Measurements from ENCODE around the gene SPAST. TPM values are rescaled to one million over a fixed set of nuclear protein-coding genes. Genes with fewer than 3 reads are reported as not detected.
"Not testable (repeated sequence)": the region's sequence is repeated elsewhere in the genome, so short reads cannot be mapped to it uniquely, and the experiment has no call there.

Gene SPAST, protein sequence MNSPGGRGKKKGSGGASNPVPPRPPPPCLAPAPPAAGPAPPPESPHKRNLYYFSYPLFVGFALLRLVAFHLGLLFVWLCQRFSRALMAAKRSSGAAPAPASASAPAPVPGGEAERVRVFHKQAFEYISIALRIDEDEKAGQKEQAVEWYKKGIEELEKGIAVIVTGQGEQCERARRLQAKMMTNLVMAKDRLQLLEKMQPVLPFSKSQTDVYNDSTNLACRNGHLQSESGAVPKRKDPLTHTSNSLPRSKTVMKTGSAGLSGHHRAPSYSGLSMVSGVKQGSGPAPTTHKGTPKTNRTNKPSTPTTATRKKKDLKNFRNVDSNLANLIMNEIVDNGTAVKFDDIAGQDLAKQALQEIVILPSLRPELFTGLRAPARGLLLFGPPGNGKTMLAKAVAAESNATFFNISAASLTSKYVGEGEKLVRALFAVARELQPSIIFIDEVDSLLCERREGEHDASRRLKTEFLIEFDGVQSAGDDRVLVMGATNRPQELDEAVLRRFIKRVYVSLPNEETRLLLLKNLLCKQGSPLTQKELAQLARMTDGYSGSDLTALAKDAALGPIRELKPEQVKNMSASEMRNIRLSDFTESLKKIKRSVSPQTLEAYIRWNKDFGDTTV
- total RNA-seq (10 to 100 TPM; 12.4 to 21.3 (median 16.6) TPM), polyA plus RNA-seq (10 to 100 TPM in 1 of 3 donors, 1 to 10 TPM in 2; 5.9 to 24.8 (median 8.4) TPM)
- long read RNA-seq, donor 1, full-length matches to known transcripts = 3 of 4 reads
- long read RNA-seq, donor 1, partial matches to known transcripts = 1 of 4 reads
- long read RNA-seq, donor 1, other reads (novel, unspliced or antisense) = 0 of 4 reads
- long read RNA-seq, donor 2, full-length matches to known transcripts = 6 of 9 reads
- long read RNA-seq, donor 2, partial matches to known transcripts = 1 of 9 reads
- long read RNA-seq, donor 2, other reads (novel, unspliced or antisense) = 2 of 9 reads

DNA sequence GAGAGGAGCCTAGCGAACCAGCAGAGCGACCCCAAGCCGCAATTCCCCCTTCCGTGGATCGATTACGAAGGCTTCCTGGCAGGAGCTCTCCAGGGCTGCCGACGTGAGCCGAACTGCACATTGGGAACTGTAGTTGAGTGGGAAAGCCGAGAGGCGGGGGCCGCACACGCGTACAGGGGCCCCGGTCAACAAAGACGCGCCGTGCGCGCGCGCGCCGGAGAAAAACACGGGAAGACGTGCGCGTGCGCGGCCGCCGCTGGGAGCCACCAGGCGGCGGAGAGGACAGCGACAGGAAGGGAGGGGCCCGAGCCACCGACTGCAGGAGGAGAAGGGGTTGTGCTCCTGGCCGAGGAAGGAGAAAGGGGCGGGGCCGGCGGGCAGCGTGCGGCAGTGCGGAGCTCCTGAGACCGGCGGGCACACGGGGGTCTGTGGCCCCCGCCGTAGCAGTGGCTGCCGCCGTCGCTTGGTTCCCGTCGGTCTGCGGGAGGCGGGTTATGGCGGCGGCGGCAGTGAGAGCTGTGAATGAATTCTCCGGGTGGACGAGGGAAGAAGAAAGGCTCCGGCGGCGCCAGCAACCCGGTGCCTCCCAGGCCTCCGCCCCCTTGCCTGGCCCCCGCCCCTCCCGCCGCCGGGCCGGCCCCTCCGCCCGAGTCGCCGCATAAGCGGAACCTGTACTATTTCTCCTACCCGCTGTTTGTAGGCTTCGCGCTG, at the start of gene SPAST:
Gene SPAST (plus strand): TSS at position 247 of the 711 bp plus-strand sequence. CDS start 276 bp downstream, at position 523.
- ATAC-seq (peak; percentile 96 to 98 (median 96)), DNase-seq (peak; percentile 98 to 99)
- no peaks in the 10 kb centered on the region for H3K9me3 ChIP-seq
- 0% methylated on average over 53 to 79 of the region's 79 CpGs for WGBS, 3 donors
- intact Hi-C loops (cut with DNase I) = loop anchor here (2.0 to 5.0 kb wide), 2 partner anchors 51 to 53 kb away; partner anchors contain the start of gene MEMO1 (in 2 of the 2)
- no peaks in the 10 kb centered on the region for H3K27me3 ChIP-seq (ENCODE audit: insufficient read depth in 3 of 3, low read length in 2 of 3)
- H3K27ac ChIP-seq = peak within 1 kb of the TSS; percentile 88
- TF ChIP-seq, protein P1, sequence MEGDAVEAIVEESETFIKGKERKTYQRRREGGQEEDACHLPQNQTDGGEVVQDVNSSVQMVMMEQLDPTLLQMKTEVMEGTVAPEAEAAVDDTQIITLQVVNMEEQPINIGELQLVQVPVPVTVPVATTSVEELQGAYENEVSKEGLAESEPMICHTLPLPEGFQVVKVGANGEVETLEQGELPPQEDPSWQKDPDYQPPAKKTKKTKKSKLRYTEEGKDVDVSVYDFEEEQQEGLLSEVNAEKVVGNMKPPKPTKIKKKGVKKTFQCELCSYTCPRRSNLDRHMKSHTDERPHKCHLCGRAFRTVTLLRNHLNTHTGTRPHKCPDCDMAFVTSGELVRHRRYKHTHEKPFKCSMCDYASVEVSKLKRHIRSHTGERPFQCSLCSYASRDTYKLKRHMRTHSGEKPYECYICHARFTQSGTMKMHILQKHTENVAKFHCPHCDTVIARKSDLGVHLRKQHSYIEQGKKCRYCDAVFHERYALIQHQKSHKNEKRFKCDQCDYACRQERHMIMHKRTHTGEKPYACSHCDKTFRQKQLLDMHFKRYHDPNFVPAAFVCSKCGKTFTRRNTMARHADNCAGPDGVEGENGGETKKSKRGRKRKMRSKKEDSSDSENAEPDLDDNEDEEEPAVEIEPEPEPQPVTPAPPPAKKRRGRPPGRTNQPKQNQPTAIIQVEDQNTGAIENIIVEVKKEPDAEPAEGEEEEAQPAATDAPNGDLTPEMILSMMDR (IDR thresholded peaks at IDR 0.05) = peak; percentile 59
- peaks cover 19% of the 10 kb centered on the region for H3K4me1 ChIP-seq
- H3K4me3 ChIP-seq = peak within 1 kb of the TSS; percentile 74
- peaks cover 0 to 4% of the 10 kb centered on the region in 2 donors for H3K36me3 ChIP-seq (ENCODE audit: insufficient read depth in 1 of 2, low read depth in 1 of 2)

DNA sequence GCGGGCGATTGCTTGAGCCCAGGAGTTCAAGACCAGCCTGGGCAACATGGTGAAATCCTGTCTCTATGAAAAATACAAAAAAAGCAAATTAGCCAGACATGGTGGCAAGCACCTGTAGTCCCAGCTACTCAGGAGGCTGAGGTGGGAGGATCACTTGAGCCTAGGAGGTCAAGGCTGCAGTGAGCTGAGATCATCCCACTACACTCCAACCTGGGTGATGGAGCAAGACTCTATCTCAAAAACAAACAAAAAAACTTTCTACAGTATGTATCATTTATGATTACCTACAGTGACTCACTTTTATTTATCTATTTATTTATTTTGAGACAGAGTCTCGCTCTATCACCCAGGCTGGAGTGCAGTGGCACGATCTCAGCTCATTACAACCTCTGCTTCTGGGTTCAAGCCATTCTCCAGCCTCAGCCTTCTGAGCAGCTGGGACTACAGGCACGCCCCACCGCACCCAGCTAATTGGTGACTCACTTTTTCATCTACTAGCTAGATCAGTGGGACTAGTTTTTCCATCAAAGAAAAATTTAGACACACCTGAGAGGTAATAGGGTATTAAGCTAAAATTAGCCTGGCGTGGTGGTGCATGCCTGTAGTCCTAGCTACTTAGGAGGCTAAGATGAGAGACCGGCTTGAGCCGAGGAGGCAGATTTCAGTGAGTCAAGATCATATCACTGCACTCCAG, 44.4 kb upstream of the SPAST start:
- intact Hi-C loops (cut with DNase I) = loop anchor here in 1 of 2 donors (10.0 kb wide), 1 partner anchor 146 kb away; the partner anchor contains the start of gene SLC30A6
- 96 to 98% (median 97%) methylated on average over 9 of the region's 9 CpGs for WGBS, 3 donors
- not testable (repeated sequence) for H3K27me3 ChIP-seq (ENCODE audit: insufficient read depth in 3 of 3, low read length in 2 of 3); H3K4me3 ChIP-seq; H3K4me1 ChIP-seq; H3K9me3 ChIP-seq; H3K27ac ChIP-seq; ATAC-seq; DNase-seq
- peaks cover 0 to 78% of the 10 kb centered on the region in 2 donors for H3K36me3 ChIP-seq (ENCODE audit: insufficient read depth in 1 of 2, low read depth in 1 of 2)

DNA sequence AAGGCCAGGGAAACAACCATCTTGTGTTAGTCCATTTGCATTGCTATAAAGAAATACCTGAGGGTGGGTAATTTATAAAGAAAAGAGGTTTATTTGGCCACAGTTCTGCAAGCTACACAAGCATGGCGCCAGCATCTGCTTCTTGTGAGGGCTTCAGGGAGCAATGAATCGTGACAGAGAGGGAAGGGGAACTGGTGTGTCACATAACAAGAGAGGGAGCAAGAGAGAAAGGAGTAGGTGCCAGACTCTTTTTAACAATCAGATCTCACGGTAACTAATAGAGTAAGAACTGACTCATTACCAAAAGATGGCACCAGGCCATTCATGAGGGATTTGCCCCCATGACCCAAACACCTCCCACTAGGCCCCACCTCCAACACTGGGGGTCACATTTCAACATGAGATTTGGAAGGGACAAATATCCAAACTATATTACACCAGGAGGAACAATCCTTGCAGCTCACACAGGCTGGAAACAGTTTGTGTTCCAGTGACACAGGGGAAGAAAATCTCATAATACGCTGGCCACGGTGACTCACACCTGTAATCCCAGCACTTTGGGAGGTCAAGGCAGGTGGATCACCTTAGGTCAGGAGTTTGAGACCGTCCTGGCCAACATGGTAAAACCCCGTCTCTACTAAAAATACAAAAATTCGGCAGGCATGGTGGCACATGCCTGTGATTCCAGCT, 29.0 kb upstream of the SPAST start:
- H3K36me3 ChIP-seq (ENCODE audit: insufficient read depth in 1 of 2, low read depth in 1 of 2) = peaks cover 2 to 43% of the 10 kb centered on the region in 2 donors
- H3K4me1 ChIP-seq; H3K4me3 ChIP-seq; H3K27ac ChIP-seq; H3K27me3 ChIP-seq (ENCODE audit: insufficient read depth in 3 of 3, low read length in 2 of 3); H3K9me3 ChIP-seq; intact Hi-C loops (cut with DNase I); DNase-seq: not testable (repeated sequence)
- ATAC-seq = peak in 2 of 4 donors; percentile 30 to 43
- WGBS, 3 donors = 82 to 90% (median 87%) methylated on average over 8 of the region's 8 CpGs

DNA sequence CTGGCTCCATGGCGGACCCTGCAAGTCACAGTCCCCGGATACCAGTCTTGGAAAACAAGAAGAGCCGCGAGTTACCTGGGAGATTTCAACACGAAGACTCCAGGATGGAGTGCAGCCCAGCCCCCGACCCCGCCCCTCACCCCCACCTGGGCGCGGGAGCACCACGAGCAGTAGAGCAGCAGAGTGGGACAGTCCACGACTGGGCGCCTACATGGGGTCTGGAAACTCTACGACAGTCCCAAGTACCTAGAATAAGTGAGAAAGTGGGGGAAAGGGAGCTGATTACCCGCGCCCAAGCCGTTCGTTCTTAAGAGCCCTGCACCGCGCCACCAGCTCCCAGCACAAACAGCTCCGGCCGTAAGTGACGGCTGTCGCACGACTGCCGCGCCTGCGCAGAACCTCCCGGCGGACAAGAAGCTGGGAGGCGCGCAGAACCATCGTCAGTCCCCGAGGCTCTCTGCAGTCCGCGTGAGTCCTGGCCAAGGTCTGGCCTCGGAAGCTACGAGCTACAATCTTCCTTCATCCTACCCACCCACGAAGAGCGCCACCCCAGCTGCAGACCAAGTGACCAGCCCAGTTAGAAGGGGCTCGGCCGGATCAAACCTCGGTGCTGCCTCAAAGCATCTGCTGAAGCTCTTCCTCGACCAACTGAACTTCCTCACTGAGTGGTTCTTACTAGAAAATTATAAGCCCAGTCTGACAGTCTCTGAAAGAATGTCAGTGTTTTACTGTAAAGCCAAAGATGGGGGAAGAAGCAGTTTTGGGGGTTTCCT, 23.7 kb upstream of the SPAST start, which contains the start of gene DPY30:
Gene DPY30 (minus strand): TSS at position 359 of the 773 bp plus-strand sequence. CDS start 349 bp downstream, at position 10.
- Histone ChIP-seq H3K27me3 (ENCODE audit: insufficient read depth in 3 of 3, low read length in 2 of 3) (no peaks in the 10 kb centered on the region), H3K36me3 (ENCODE audit: insufficient read depth in 1 of 2, low read depth in 1 of 2) (peaks cover 0 to 17% of the 10 kb centered on the region in 2 donors), H3K4me3 (peak within 1 kb of the TSS; percentile 88), H3K27ac (peak within 1 kb of the TSS; percentile 84), H3K4me1 (peaks cover 6% of the 10 kb centered on the region), H3K9me3 (no peaks in the 10 kb centered on the region)
- TF ChIP-seq, protein P1 (IDR thresholded peaks at IDR 0.05) = no peak
- intact Hi-C loops (cut with DNase I) = no loop called here
- WGBS, 3 donors = 0 to 1% (median 1%) methylated on average over 35 to 43 of the region's 43 CpGs
- ATAC-seq = peak; percentile 97 to 99 (median 98)
- peak; percentile 93 to 97 for DNase-seq

All from psoas muscle (tissue), 8 donors.